ENCODE data around the gene SFTPB.

- TF ChIP-seq POLR2A (IDR thresholded peaks at IDR 0.05; ENCODE audit: low read depth, low read length) (no peak), POLR2AphosphoS5 (IDR thresholded peaks at IDR 0.05; ENCODE audit: low read depth, low read length) (no peak)
Measured at GRCh38 chr2:85678377-85678776, 10.4 kb upstream of the SFTPB start.

Measured in GM12891 (cell line).